Stimulated activated naive CD8-positive, alpha-beta T cell treated with anti-CD3 and anti-CD28 coated beads, Interleukin-15, Interleukin-2, amounts not matched to agents 100 ng/mL and 50 ng/mL, for 24 hours (primary cell): ENCODE data around the gene MYO3A.
A peak's percentile ranks its signal among the peaks of the same experiment; 100 is the strongest.

Experiments
- H3K27ac Mint-ChIP-seq: one replicate; pipeline ENCODE4 v1.8.0; 2021; ENCODE audit warnings: mild to moderate bottlenecking, mixed read lengths
- H3K27me3 Mint-ChIP-seq: one replicate; pipeline ENCODE4 v1.8.0; 2021; ENCODE audit warnings: mixed read lengths
- H3K36me3 Mint-ChIP-seq: one replicate; pipeline ENCODE4 v1.8.0; 2021; ENCODE audit warnings: low read depth, mixed read lengths
- H3K4me1 Mint-ChIP-seq: one replicate; pipeline ENCODE4 v1.8.0; 2021; ENCODE audit warnings: low read depth, mixed read lengths
- H3K4me3 Mint-ChIP-seq: one replicate; pipeline ENCODE4 v1.8.0; 2021; ENCODE audit warnings: mild to moderate bottlenecking, mixed read lengths
- H3K9me3 Mint-ChIP-seq: one replicate; pipeline ENCODE4 v1.8.0; 2021; ENCODE audit warnings: mixed read lengths

MYO3A gene

GRCh38 chr10:25933653-25934608, at the start of gene MYO3A:
TSS of gene MYO3A (plus strand) at chr10:25934229. CDS start at chr10:25952111, 17,882 bp downstream.
- Mint-ChIP-seq H3K9me3 (no peaks in the 10 kb centered on the region), H3K36me3 (no peaks in the 10 kb centered on the region), H3K27me3 (peaks cover 49% of the 10 kb centered on the region)

GRCh38 chr10:25888627-25889026, 45.4 kb upstream of the MYO3A start:
- peaks cover 3% of the 10 kb centered on the region for H3K9me3 Mint-ChIP-seq
- no peak overlapping the region for H3K4me3 Mint-ChIP-seq
- H3K4me1 Mint-ChIP-seq, result no peaks in the 10 kb centered on the region
- no peak overlapping the region for H3K27ac Mint-ChIP-seq
- H3K36me3 Mint-ChIP-seq, result no peaks in the 10 kb centered on the region
- peaks cover 17% of the 10 kb centered on the region for H3K27me3 Mint-ChIP-seq

More at GRCh38 chr10:25933653-25934608, at the start of gene MYO3A:
- H3K4me3 Mint-ChIP-seq, result peak within 1 kb of the TSS; percentile 77
- no peak within 1 kb of the TSS for H3K27ac Mint-ChIP-seq
- peaks cover 8% of the 10 kb centered on the region for H3K4me1 Mint-ChIP-seq

- Mint-ChIP-seq H3K36me3 (no peaks in the 10 kb centered on the region), H3K27me3 (peaks cover 19% of the 10 kb centered on the region), H3K4me3 (no peak overlapping the region)
These were observed 43.0 kb upstream of the MYO3A start for GRCh38 chr10:25890995-25891394.

GRCh38 chr10:25895856-25896255, 38.2 kb upstream of the MYO3A start:
- H3K27me3 Mint-ChIP-seq, result peaks cover 15% of the 10 kb centered on the region
- H3K27ac Mint-ChIP-seq, result no peak overlapping the region
- H3K36me3 Mint-ChIP-seq, result no peaks in the 10 kb centered on the region
- H3K9me3 Mint-ChIP-seq, result peaks cover 3% of the 10 kb centered on the region
- no peak overlapping the region for H3K4me3 Mint-ChIP-seq
- H3K4me1 Mint-ChIP-seq, result no peaks in the 10 kb centered on the region

More at GRCh38 chr10:25890995-25891394, 43.0 kb upstream of the MYO3A start:
- peaks cover 3% of the 10 kb centered on the region for H3K9me3 Mint-ChIP-seq
- H3K4me1 Mint-ChIP-seq, result no peaks in the 10 kb centered on the region
- no peak overlapping the region for H3K27ac Mint-ChIP-seq

- Mint-ChIP-seq H3K4me3 (no peak overlapping the region), H3K9me3 (peaks cover 3% of the 10 kb centered on the region), H3K36me3 (no peaks in the 10 kb centered on the region), H3K4me1 (peaks cover under 1% of the 10 kb centered on the region), H3K27ac (no peak overlapping the region), H3K27me3 (peaks cover 15% of the 10 kb centered on the region)
These were observed 37.6 kb upstream of the MYO3A start for GRCh38 chr10:25896421-25896820.

- H3K4me1 Mint-ChIP-seq, result peaks cover 4% of the 10 kb centered on the region
- H3K4me3 Mint-ChIP-seq, result no peak overlapping the region
- peaks cover 8% of the 10 kb centered on the region for H3K27me3 Mint-ChIP-seq
- no peaks in the 10 kb centered on the region for H3K9me3 Mint-ChIP-seq
- no peaks in the 10 kb centered on the region for H3K36me3 Mint-ChIP-seq
- no peak overlapping the region for H3K27ac Mint-ChIP-seq
These were observed 34.7 kb upstream of the MYO3A start for GRCh38 chr10:25899304-25899703.

GRCh38 chr10:25901199-25901598, 32.8 kb upstream of the MYO3A start:
- peaks cover 4% of the 10 kb centered on the region for H3K4me1 Mint-ChIP-seq
- H3K36me3 Mint-ChIP-seq, result no peaks in the 10 kb centered on the region
- H3K4me3 Mint-ChIP-seq, result no peak overlapping the region
- H3K27ac Mint-ChIP-seq, result no peak overlapping the region
- peaks cover 8% of the 10 kb centered on the region for H3K27me3 Mint-ChIP-seq
- H3K9me3 Mint-ChIP-seq, result no peaks in the 10 kb centered on the region

- Mint-ChIP-seq H3K4me3 (no peak overlapping the region), H3K9me3 (no peaks in the 10 kb centered on the region), H3K27ac (no peak overlapping the region), H3K4me1 (peaks cover 4% of the 10 kb centered on the region), H3K27me3 (peaks cover 8% of the 10 kb centered on the region), H3K36me3 (no peaks in the 10 kb centered on the region)
These were observed 32.0 kb upstream of the MYO3A start for GRCh38 chr10:25902002-25902401.

- Mint-ChIP-seq H3K9me3 (peaks cover 6% of the 10 kb centered on the region), H3K27me3 (peaks cover 4% of the 10 kb centered on the region), H3K4me3 (no peak overlapping the region), H3K27ac (no peak overlapping the region), H3K4me1 (no peaks in the 10 kb centered on the region), H3K36me3 (no peaks in the 10 kb centered on the region)
These were observed 26.8 kb upstream of the MYO3A start for GRCh38 chr10:25907261-25907660.

- H3K9me3 Mint-ChIP-seq, result peaks cover 6% of the 10 kb centered on the region
- no peaks in the 10 kb centered on the region for H3K36me3 Mint-ChIP-seq
- peaks cover 4% of the 10 kb centered on the region for H3K27me3 Mint-ChIP-seq
- H3K4me1 Mint-ChIP-seq, result no peaks in the 10 kb centered on the region
- H3K4me3 Mint-ChIP-seq, result no peak overlapping the region
- no peak overlapping the region for H3K27ac Mint-ChIP-seq
These were observed 21.2 kb upstream of the MYO3A start for GRCh38 chr10:25912866-25913265.

- no peak overlapping the region for H3K27ac Mint-ChIP-seq
- no peak overlapping the region for H3K4me3 Mint-ChIP-seq
- no peaks in the 10 kb centered on the region for H3K4me1 Mint-ChIP-seq
- no peaks in the 10 kb centered on the region for H3K36me3 Mint-ChIP-seq
- no peaks in the 10 kb centered on the region for H3K9me3 Mint-ChIP-seq
- peaks cover under 1% of the 10 kb centered on the region for H3K27me3 Mint-ChIP-seq
These were observed 19.3 kb upstream of the MYO3A start for GRCh38 chr10:25914776-25915175.

GRCh38 chr10:25934621-25935139, 651 bp downstream of the MYO3A start:
- Mint-ChIP-seq H3K36me3 (no peaks in the 10 kb centered on the region), H3K4me1 (peaks cover 8% of the 10 kb centered on the region), H3K4me3 (peak overlapping the region; percentile 77), H3K27me3 (peaks cover 49% of the 10 kb centered on the region), H3K9me3 (no peaks in the 10 kb centered on the region), H3K27ac (no peak overlapping the region)

GRCh38 chr10:25938405-25938804, 4.4 kb downstream of the MYO3A start:
- H3K4me1 Mint-ChIP-seq, result peaks cover 8% of the 10 kb centered on the region
- H3K36me3 Mint-ChIP-seq, result no peaks in the 10 kb centered on the region
- no peaks in the 10 kb centered on the region for H3K9me3 Mint-ChIP-seq
- H3K27ac Mint-ChIP-seq, result no peak overlapping the region
- no peak overlapping the region for H3K4me3 Mint-ChIP-seq
- H3K27me3 Mint-ChIP-seq, result peaks cover 53% of the 10 kb centered on the region

- Mint-ChIP-seq H3K4me1 (no peaks in the 10 kb centered on the region), H3K27me3 (peaks cover 30% of the 10 kb centered on the region), H3K4me3 (no peak overlapping the region), H3K36me3 (peaks cover 5% of the 10 kb centered on the region), H3K27ac (no peak overlapping the region), H3K9me3 (peaks cover 5% of the 10 kb centered on the region)
These were observed 10.7 kb downstream of the MYO3A start for GRCh38 chr10:25944771-25945170.

- Mint-ChIP-seq H3K4me3 (no peak overlapping the region), H3K9me3 (peaks cover 10% of the 10 kb centered on the region), H3K27me3 (peaks cover 12% of the 10 kb centered on the region), H3K36me3 (no peaks in the 10 kb centered on the region), H3K27ac (no peak overlapping the region), H3K4me1 (no peaks in the 10 kb centered on the region)
These were observed 18.8 kb downstream of the MYO3A start for GRCh38 chr10:25952857-25953256.
